ENCODE results near the gene SLC9A8. TPM values are rescaled to one million over a fixed set of nuclear protein-coding genes. Genes with fewer than 3 reads are reported as not detected.
A peak's percentile ranks its signal among the peaks of the same experiment; 100 is the strongest.

The SLC9A8 gene
- total and polyA plus RNA-seq, 12 donors: 12.4 to 23.3 (median 17.5) TPM

DNA sequence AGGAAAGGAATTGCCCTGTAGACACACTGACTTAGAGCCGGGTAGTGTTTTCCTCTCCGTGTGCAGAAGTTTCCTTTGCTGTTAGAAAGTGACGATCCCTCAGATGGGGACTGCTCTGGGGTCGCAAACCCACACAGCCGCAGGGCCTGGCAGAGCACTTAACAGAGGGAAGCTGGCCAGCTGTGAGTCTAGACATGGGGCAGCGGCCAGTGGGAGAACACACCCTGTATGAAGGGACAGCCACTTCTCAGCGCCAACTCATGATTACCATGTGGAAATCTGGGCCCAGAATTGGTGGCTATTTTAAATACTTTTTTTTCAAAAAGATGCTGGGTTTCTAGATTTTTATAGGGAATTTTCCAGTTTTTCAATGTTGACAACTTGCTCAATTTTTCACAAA is 39.4 kb downstream of the SLC9A8 start:
- Histone ChIP-seq H3K27ac (no peak overlapping the region), H3K4me1 (replicated peaks in 1 of 2) (no peaks in the 10 kb centered on the region), H3K9me3 (replicated peaks in 1 of 3) (no peaks in the 10 kb centered on the region), H3K36me3 (replicated peaks in 1 of 2) (peaks cover 0 to 21% of the 10 kb centered on the region in 2 donors), H3K4me3 (no peak overlapping the region), H3K27me3 (no peaks in the 10 kb centered on the region)
- TF ChIP-seq POLR2A (IDR thresholded peaks at IDR 0.05): no peak
- TF ChIP-seq, protein P1, sequence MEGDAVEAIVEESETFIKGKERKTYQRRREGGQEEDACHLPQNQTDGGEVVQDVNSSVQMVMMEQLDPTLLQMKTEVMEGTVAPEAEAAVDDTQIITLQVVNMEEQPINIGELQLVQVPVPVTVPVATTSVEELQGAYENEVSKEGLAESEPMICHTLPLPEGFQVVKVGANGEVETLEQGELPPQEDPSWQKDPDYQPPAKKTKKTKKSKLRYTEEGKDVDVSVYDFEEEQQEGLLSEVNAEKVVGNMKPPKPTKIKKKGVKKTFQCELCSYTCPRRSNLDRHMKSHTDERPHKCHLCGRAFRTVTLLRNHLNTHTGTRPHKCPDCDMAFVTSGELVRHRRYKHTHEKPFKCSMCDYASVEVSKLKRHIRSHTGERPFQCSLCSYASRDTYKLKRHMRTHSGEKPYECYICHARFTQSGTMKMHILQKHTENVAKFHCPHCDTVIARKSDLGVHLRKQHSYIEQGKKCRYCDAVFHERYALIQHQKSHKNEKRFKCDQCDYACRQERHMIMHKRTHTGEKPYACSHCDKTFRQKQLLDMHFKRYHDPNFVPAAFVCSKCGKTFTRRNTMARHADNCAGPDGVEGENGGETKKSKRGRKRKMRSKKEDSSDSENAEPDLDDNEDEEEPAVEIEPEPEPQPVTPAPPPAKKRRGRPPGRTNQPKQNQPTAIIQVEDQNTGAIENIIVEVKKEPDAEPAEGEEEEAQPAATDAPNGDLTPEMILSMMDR (IDR thresholded peaks at IDR 0.05): no peak
- no peak for DNase-seq
- intact Hi-C loops (cut with DNase I): loop anchor here in 1 of 2 donors (10.0 kb wide), 1 partner anchor 307 kb away; no protein-coding TSS in a partner anchor
- 78 to 87% (median 84%) methylated on average over 7 of the region's 7 CpGs for WGBS, 4 donors

DNA sequence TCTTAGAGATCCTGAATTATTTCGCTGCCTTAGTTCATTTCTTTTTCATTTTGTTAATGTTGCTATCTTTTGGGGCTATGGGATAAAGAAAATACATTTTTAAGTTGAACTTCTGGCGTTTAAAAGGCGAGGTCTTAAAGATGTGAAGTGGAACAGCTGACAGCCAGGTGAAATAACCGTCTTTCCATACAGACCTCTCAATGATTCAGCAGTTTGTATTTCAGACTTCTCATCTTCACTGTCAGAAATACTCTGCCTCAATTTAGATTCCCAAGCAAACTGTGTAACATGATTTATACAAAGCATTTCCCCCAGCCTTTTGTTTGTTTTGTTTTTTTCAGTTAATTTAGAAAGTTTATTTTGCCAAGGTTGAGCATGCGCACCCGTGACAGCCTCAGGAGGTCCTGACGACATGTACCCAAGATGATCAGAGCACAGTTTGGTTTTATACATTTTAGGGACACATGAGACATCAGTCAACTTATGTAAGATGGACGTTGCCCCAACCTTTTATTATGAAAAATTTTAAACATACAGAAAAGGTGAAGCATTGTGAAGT is 40.0 kb downstream of the SLC9A8 start:
- Histone ChIP-seq H3K36me3 (replicated peaks in 1 of 2) (peaks cover 0 to 21% of the 10 kb centered on the region in 2 donors), H3K27me3 (no peaks in the 10 kb centered on the region), H3K27ac (no peak overlapping the region), H3K4me3 (no peak overlapping the region), H3K4me1 (replicated peaks in 1 of 2) (no peaks in the 10 kb centered on the region), H3K9me3 (replicated peaks in 1 of 3) (no peaks in the 10 kb centered on the region)
- TF ChIP-seq, protein P1 (IDR thresholded peaks at IDR 0.05): no peak
- no peak for TF ChIP-seq POLR2A (IDR thresholded peaks at IDR 0.05)
- intact Hi-C loops (cut with DNase I): loop anchor here in 1 of 2 donors (10.0 kb wide), 1 partner anchor 308 kb away; no protein-coding TSS in a partner anchor
- 92 to 94% (median 93%) methylated on average over 8 of the region's 8 CpGs for WGBS, 4 donors
- no peak for DNase-seq

DNA sequence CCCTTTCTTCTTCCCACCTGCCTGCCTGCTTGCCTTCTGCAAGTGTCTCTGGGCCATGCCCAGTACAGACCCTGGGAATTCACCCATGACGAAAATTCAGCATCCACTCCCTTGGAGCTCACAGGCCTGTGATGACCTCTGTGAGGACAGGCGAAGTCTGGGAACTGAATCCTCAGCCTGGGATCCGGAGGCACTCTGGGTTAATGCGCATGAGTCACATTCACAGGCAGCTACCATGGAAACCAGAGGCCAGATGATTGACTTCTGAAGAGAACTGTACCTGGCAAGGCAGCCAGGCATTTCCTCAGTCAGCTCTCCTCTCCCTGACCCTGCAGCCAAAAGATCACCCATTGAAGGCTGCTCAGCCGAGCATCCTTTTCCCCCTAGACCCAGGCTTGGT is 41.0 kb downstream of the SLC9A8 start:
- peak; percentile 67 to 95 (median 85) for DNase-seq
- 40 to 73% (median 50%) methylated on average over 2 to 5 of the region's 5 CpGs for WGBS, 4 donors
- intact Hi-C loops (cut with DNase I): loop anchor here in 1 of 2 donors (10.0 kb wide), 1 partner anchor 309 kb away; no protein-coding TSS in a partner anchor

DNA sequence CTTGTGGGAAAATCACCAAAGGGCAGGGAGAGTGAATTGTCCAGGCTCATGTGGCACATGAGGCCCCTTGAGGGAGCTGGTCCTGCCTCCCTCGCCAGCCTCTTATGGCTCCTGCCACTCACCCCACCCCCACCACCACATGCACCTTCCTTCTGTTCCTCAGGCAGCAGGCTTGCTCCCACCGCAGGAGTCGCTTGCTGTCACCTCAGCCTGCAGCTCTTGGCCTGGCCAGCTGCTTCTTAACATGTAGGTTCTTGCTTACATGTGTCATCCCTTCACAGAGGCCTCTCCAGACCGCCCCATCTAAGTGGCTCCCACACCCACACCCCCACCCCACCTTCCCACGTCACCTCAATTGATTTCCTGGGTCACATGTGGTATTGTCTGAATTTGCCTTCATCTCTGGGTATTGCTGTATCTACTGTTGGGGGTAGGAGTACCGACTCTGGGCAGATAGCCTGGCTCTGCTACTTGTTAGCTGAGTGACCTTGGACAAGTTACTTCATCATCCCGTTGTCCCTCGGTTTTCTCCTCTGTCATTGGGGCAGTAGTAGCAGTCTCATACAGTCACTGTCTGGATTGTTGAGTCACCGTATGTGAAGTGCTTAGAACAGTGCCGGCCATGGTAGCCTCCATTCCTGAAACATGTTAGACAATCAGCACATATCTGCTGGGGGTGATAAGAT is 41.7 kb downstream of the SLC9A8 start:
- no peaks in the 10 kb centered on the region for H3K4me1 ChIP-seq (replicated peaks in 1 of 2)
- H3K4me3 ChIP-seq: no peak overlapping the region
- no peaks in the 10 kb centered on the region for H3K27me3 ChIP-seq
- no peaks in the 10 kb centered on the region for H3K9me3 ChIP-seq (replicated peaks in 1 of 3)
- peak overlapping the region in 3 of 5 donors; percentile 11 to 56 (median 54) for H3K27ac ChIP-seq
- H3K36me3 ChIP-seq (replicated peaks in 1 of 2): peaks cover 0 to 10% of the 10 kb centered on the region in 2 donors
- TF ChIP-seq, protein P1 (IDR thresholded peaks at IDR 0.05): no peak
- TF ChIP-seq POLR2A (IDR thresholded peaks at IDR 0.05): peak in 1 of 2 donors; percentile 10
- 64 to 67% (median 66%) methylated on average over 9 to 10 of the region's 10 CpGs for WGBS, 4 donors
- intact Hi-C loops (cut with DNase I): loop anchor here in 1 of 2 donors (10.0 kb wide), 1 partner anchor 310 kb away; no protein-coding TSS in a partner anchor
- peak in 5 of 7 donors; percentile 42 to 73 (median 69) for DNase-seq

More for the DNA sequence above, 41.0 kb downstream of the SLC9A8 start:
- H3K27ac ChIP-seq: peak overlapping the region in 4 of 5 donors; percentile 38 to 59 (median 55)
- H3K4me1 ChIP-seq (replicated peaks in 1 of 2): no peaks in the 10 kb centered on the region
- no peaks in the 10 kb centered on the region for H3K27me3 ChIP-seq
- no peak for TF ChIP-seq POLR2A (IDR thresholded peaks at IDR 0.05)
- TF ChIP-seq, protein P1 (IDR thresholded peaks at IDR 0.05): no peak
- no peaks in the 10 kb centered on the region for H3K9me3 ChIP-seq (replicated peaks in 1 of 3)
- no peak overlapping the region for H3K4me3 ChIP-seq
- H3K36me3 ChIP-seq (replicated peaks in 1 of 2): peaks cover 0 to 13% of the 10 kb centered on the region in 2 donors

Data from adrenal gland (tissue), 12 donors.